Measurements from ENCODE around the gene SNCG.
"Not testable (repeated sequence)": the region's sequence is repeated elsewhere in the genome, so short reads cannot be mapped to it uniquely, and the experiment has no call there.

SNCG gene

GRCh38 chr10:86944907-86945306 lies 13.5 kb upstream of the SNCG start:
- DNase-seq (ENCODE audit: low read depth in 2 of 2) = no peak

GRCh38 chr10:86945361-86946212 lies 12.8 kb upstream of the SNCG start:
- DNase-seq (ENCODE audit: low read depth in 2 of 2) = no peak

GRCh38 chr10:86946213-86947155 lies 11.9 kb upstream of the SNCG start:
- no peak for DNase-seq (ENCODE audit: low read depth in 2 of 2)

GRCh38 chr10:86947806-86948205 lies 10.6 kb upstream of the SNCG start:
- not testable (repeated sequence) for DNase-seq (ENCODE audit: low read depth in 2 of 2)

GRCh38 chr10:86950349-86950748 lies 8.1 kb upstream of the SNCG start:
- no peak for DNase-seq (ENCODE audit: low read depth in 2 of 2)

- no peak for DNase-seq (ENCODE audit: low read depth in 2 of 2)
Observed at GRCh38 chr10:86951184-86951761, 7.1 kb upstream of the SNCG start.

GRCh38 chr10:86952106-86952505 lies 6.3 kb upstream of the SNCG start:
- no peak for DNase-seq (ENCODE audit: low read depth in 2 of 2)

GRCh38 chr10:86952697-86953096 lies 5.7 kb upstream of the SNCG start:
- not testable (repeated sequence) for DNase-seq (ENCODE audit: low read depth in 2 of 2)

- DNase-seq (ENCODE audit: low read depth in 2 of 2) = peak in 1 of 2 experiments; percentile 25
Observed at GRCh38 chr10:86953747-86954680, 4.4 kb upstream of the SNCG start.

- no peak for DNase-seq (ENCODE audit: low read depth in 2 of 2)
Observed at GRCh38 chr10:86954681-86955500, 3.5 kb upstream of the SNCG start.

- DNase-seq (ENCODE audit: low read depth in 2 of 2) = no peak
Observed at GRCh38 chr10:86955501-86956194, 2.8 kb upstream of the SNCG start.

GRCh38 chr10:86956195-86956847 lies 2.1 kb upstream of the SNCG start:
- no peak for DNase-seq (ENCODE audit: low read depth in 2 of 2)

- no peak for DNase-seq (ENCODE audit: low read depth in 2 of 2)
Observed at GRCh38 chr10:86956848-86957448, 1.5 kb upstream of the SNCG start.

- DNase-seq (ENCODE audit: low read depth in 2 of 2) = no peak
Observed at GRCh38 chr10:86957471-86958115, 806 bp upstream of the SNCG start, which contains the start of gene MMRN2. Gene MMRN2, minus strand, starts transcription at chr10:86957615. Its CDS starts 74 bp downstream, at chr10:86957541.

GRCh38 chr10:86958901-86959736 lies 720 bp downstream of the SNCG start:
- DNase-seq (ENCODE audit: low read depth in 2 of 2) = no peak

GRCh38 chr10:86959737-86960002 lies 1.3 kb downstream of the SNCG start:
- no peak for DNase-seq (ENCODE audit: low read depth in 2 of 2)
